Mesothelial cell of epicardium (in vitro differentiated cells): ENCODE data around the gene D2HGDH. TPM values are rescaled to one million over a fixed set of nuclear protein-coding genes. Genes with fewer than 3 reads are reported as not detected.

Experiments used
- DNase-seq, 2 experiments: peaks; one replicate each; pipeline ENCODE4 v3.0.0; 2021; ENCODE audit warnings: low spot score in 2 of 2; ENCODE audit not compliant: unreplicated experiment in 2 of 2
- H3K27ac Mint-ChIP-seq: 2 replicates; pipeline ENCODE4 v1.8.0; 2021; ENCODE audit warnings: mixed read lengths
- H3K27me3 Mint-ChIP-seq: 2 replicates; pipeline ENCODE4 v1.8.0; 2021; ENCODE audit warnings: low read depth, mixed read lengths
- H3K36me3 Mint-ChIP-seq: 2 replicates; pipeline ENCODE4 v1.8.0; 2021; ENCODE audit warnings: mixed read lengths
- H3K4me1 Mint-ChIP-seq: 2 replicates; pipeline ENCODE4 v1.8.0; 2021; ENCODE audit warnings: mixed read lengths
- H3K4me3 Mint-ChIP-seq: 2 replicates; pipeline ENCODE4 v1.8.0; 2021; ENCODE audit warnings: mild to moderate bottlenecking, moderate library complexity, mixed read lengths
- H3K9me3 Mint-ChIP-seq: 2 replicates; pipeline ENCODE4 v1.8.0; 2021; ENCODE audit warnings: mixed read lengths
- CTCF ChIP-seq: fragments of 200-600 bp; sonication (generic); IDR thresholded peaks from one replicate; pipeline ENCODE4 v1.5.0; 2021; ENCODE audit warnings: antibody characterized with exemption; ENCODE audit not compliant: unreplicated experiment
- total RNA-seq: library from RNA; stranded (reverse); gene quantifications from 3 replicates; pipeline ENCODE4 v1.2.1, GENCODE V29; 2021

The D2HGDH gene
- total RNA-seq, 1 donor from 2014 or later = 60.3 TPM

- TF ChIP-seq CTCF = no peak
- DNase-seq = no peak
- Mint-ChIP-seq H3K27ac (no peak overlapping the region), H3K27me3 (no peaks in the 10 kb centered on the region), H3K36me3 (no peaks in the 10 kb centered on the region), H3K9me3 (no peaks in the 10 kb centered on the region), H3K4me3 (no peak overlapping the region), H3K4me1 (peaks cover 21% of the 10 kb centered on the region)
Observed at GRCh38 chr2:241769819-241770184, 35.4 kb downstream of the D2HGDH start.

GRCh38 chr2:241770185-241770935, 35.9 kb downstream of the D2HGDH start:
- no peak for TF ChIP-seq CTCF
- H3K27ac Mint-ChIP-seq = no peak overlapping the region
- H3K27me3 Mint-ChIP-seq = no peaks in the 10 kb centered on the region
- no peak overlapping the region for H3K4me3 Mint-ChIP-seq
- DNase-seq = no peak
- H3K36me3 Mint-ChIP-seq = no peaks in the 10 kb centered on the region
- no peaks in the 10 kb centered on the region for H3K9me3 Mint-ChIP-seq
- peaks cover 25% of the 10 kb centered on the region for H3K4me1 Mint-ChIP-seq

GRCh38 chr2:241770936-241771285, 36.5 kb downstream of the D2HGDH start:
- peaks cover 26% of the 10 kb centered on the region for H3K4me1 Mint-ChIP-seq

GRCh38 chr2:241771286-241772062, 37.0 kb downstream of the D2HGDH start:
- H3K4me3 Mint-ChIP-seq = no peak overlapping the region
- no peak for DNase-seq
- H3K27ac Mint-ChIP-seq = peak overlapping the region; percentile 93

More at GRCh38 chr2:241770936-241771285, 36.5 kb downstream of the D2HGDH start:
- no peaks in the 10 kb centered on the region for H3K36me3 Mint-ChIP-seq
- TF ChIP-seq CTCF = no peak
- H3K4me3 Mint-ChIP-seq = no peak overlapping the region
- no peaks in the 10 kb centered on the region for H3K27me3 Mint-ChIP-seq
- DNase-seq = no peak
- no peaks in the 10 kb centered on the region for H3K9me3 Mint-ChIP-seq
- H3K27ac Mint-ChIP-seq = no peak overlapping the region

GRCh38 chr2:241772063-241772499, 37.7 kb downstream of the D2HGDH start:
- no peaks in the 10 kb centered on the region for H3K27me3 Mint-ChIP-seq
- no peaks in the 10 kb centered on the region for H3K36me3 Mint-ChIP-seq
- no peak for DNase-seq
- TF ChIP-seq CTCF = no peak
- peak overlapping the region; percentile 93 for H3K27ac Mint-ChIP-seq
- H3K9me3 Mint-ChIP-seq = no peaks in the 10 kb centered on the region
- no peak overlapping the region for H3K4me3 Mint-ChIP-seq
- H3K4me1 Mint-ChIP-seq = peaks cover 26% of the 10 kb centered on the region

More at GRCh38 chr2:241771286-241772062, 37.0 kb downstream of the D2HGDH start:
- no peaks in the 10 kb centered on the region for H3K36me3 Mint-ChIP-seq
- no peaks in the 10 kb centered on the region for H3K27me3 Mint-ChIP-seq
- H3K9me3 Mint-ChIP-seq = no peaks in the 10 kb centered on the region
- H3K4me1 Mint-ChIP-seq = peaks cover 26% of the 10 kb centered on the region
- TF ChIP-seq CTCF = no peak
